Astrocyte (in vitro differentiated cells and primary cell): Measurements from ENCODE around the gene CAMK2G.

Source experiments
- CTCF ChIP-seq: IDR thresholded peaks from 2 replicates; pipeline ENCODE4 v1.5.1; 2011; ENCODE audit warnings: low read depth, mild to moderate bottlenecking, inconsistent platforms, low read length, moderate library complexity; ENCODE audit not compliant: insufficient read depth
- EZH2 ChIP-seq: IDR thresholded peaks from 2 replicates; pipeline ENCODE4 v1.6.1; 2012; ENCODE audit warnings: mild to moderate bottlenecking, low read length, inconsistent platforms; ENCODE audit not compliant: insufficient read depth

GRCh38 chr10:73838008-73838567 is 36.3 kb downstream of the CAMK2G start:
- TF ChIP-seq CTCF (no peak), EZH2 (no peak)
